Stomach (tissue), 9 donors: ENCODE measurements around the gene ZNF385C. TPM values are rescaled to one million over a fixed set of nuclear protein-coding genes. Genes with fewer than 3 reads are reported as not detected.

ENCODE experiments used
- DNase-seq, 2 donors: peaks; one replicate each; pipeline versions ENCODE4 v3.0.0 to v3.0.0-alpha.2; 2013 to 2019
- H3K27ac ChIP-seq, 5 donors: fragments of 200-600 bp in 4 of 5; sonication (generic) in 4 of 5; one replicate each; pipeline ENCODE4 v1.5.1; 2013 to 2019; ENCODE audit warnings: mild to moderate bottlenecking in 1 of 5, moderate library complexity in 1 of 5
- H3K27me3 ChIP-seq, 3 donors: fragments of 200-600 bp; sonication (generic); one replicate each; pipeline ENCODE4 v1.5.1; 2017 to 2019; ENCODE audit warnings: mixed run types in 1 of 3
- H3K36me3 ChIP-seq, 4 donors: fragments of 200-600 bp; sonication (generic); 1 replicate in 3 of 4; 2 replicates in 1 of 4; pipeline ENCODE4 v1.5.1; 2016 to 2019
- H3K4me1 ChIP-seq, 4 donors: fragments of 200-600 bp; sonication (generic); one replicate each; pipeline ENCODE4 v1.5.1; 2016 to 2019
- H3K4me3 ChIP-seq, 4 donors: fragments of 200-600 bp; sonication (generic) in 3 of 4; one replicate each; pipeline ENCODE4 v1.5.1; 2016 to 2019; ENCODE audit warnings: mild to moderate bottlenecking in 1 of 4
- H3K9me3 ChIP-seq, 4 donors: fragments of 200-600 bp; sonication (generic); one replicate each; pipeline ENCODE4 v1.5.1; 2016 to 2019
- CTCF ChIP-seq, 7 experiments: fragments of 450-650 bp in 4 of 7; fragments of 200-600 bp in 3 of 7; sonication (generic) in 3 of 7; IDR thresholded peaks; one replicate each; pipeline ENCODE4 v1.5.1; 2016 to 2019; ENCODE audit warnings: antibody characterized with exemption in 7 of 7, control low read depth in 2 of 7, mild to moderate bottlenecking in 1 of 7
- EP300 ChIP-seq: sonication (generic); formaldehyde crosslinking; IDR thresholded peaks from one replicate; pipeline ENCODE4 v1.6.1; 2017; ENCODE audit warnings: antibody characterized with exemption
- POLR2A ChIP-seq, 4 donors: fragments of 450-650 bp; IDR thresholded peaks; one replicate each; pipeline ENCODE4 v1.6.1; 2016; ENCODE audit warnings: antibody characterized with exemption in 4 of 4, control low read depth in 2 of 4, mild to moderate bottlenecking in 1 of 4, moderate library complexity in 1 of 4
- POLR2AphosphoS5 ChIP-seq, 3 donors: sonication (generic); formaldehyde crosslinking; IDR thresholded peaks; one replicate each; pipeline ENCODE4 v1.6.1; 2016; ENCODE audit warnings: antibody characterized with exemption in 3 of 3
- WGBS, 5 donors: extraction: QIAGEN DNeasy Blood & Tissue Kit in 3 of 5; methylation state at CpG; one replicate each; pipeline versions ENCODE4 v1.1.5 to v1.1.7; 2013 to 2018; 5-methylcytosine and 5-hydroxymethylcytosine counted together
- intact Hi-C: fragments of 100-400 bp; cut with DNase I; formaldehyde crosslinking; loops from one replicate; pipeline ENCODE4 v1.15.1; 2023; ENCODE audit warnings: low total_unique reads
- polyA plus RNA-seq, 3 donors: library from polyadenylated mRNA; stranded (reverse); fragments of 200-250 nt; gene quantifications; one replicate each; pipeline ENCODE4 v1.2.3, GENCODE V29; 2013
- total RNA-seq, 5 donors: library from RNA; depleted of rRNA; stranded (reverse); fragments of >200 nt; gene quantifications; one replicate each; pipeline versions ENCODE4 v1.1.0 to v1.2.3, GENCODE V29; 2014 to 2016
- donor health status: healthy with polysubstance abuse.
- donor health status: Bipolar disorder and iron deficiency.
- donor health status: healthy.

The ZNF385C gene
- total and polyA plus RNA-seq, 8 donors: 0.31 to 1.4 (median 0.70) TPM; not detected in 4

- Histone ChIP-seq H3K27ac (no peak overlapping the region), H3K9me3 (no peaks in the 10 kb centered on the region), H3K4me3 (no peak overlapping the region), H3K4me1 (no peaks in the 10 kb centered on the region), H3K27me3 (peaks cover 0 to 24% (median 0%) of the 10 kb centered on the region in 3 donors), H3K36me3 (no peaks in the 10 kb centered on the region)
- intact Hi-C loops: no loop called here
- no peak for DNase-seq
- 53 to 75% (median 69%) methylated on average over 8 to 9 of the region's 9 CpGs for WGBS, 5 donors
- no peak for TF ChIP-seq CTCF (IDR thresholded peaks at IDR 0.05)
- no peak for TF ChIP-seq POLR2AphosphoS5 (IDR thresholded peaks at IDR 0.05)
- no peak for TF ChIP-seq POLR2A (IDR thresholded peaks at IDR 0.05)
- no peak for TF ChIP-seq EP300
Observed at GRCh38 chr17:42081516-42082129, 16.6 kb downstream of the ZNF385C start.

- 52 to 81% (median 67%) methylated on average over 2 of the region's 2 CpGs for WGBS, 5 donors
- Histone ChIP-seq H3K9me3 (no peaks in the 10 kb centered on the region), H3K36me3 (no peaks in the 10 kb centered on the region), H3K27ac (no peak overlapping the region), H3K27me3 (peaks cover 0 to 8% (median 0%) of the 10 kb centered on the region in 3 donors), H3K4me1 (no peaks in the 10 kb centered on the region), H3K4me3 (no peak overlapping the region)
- intact Hi-C loops: no loop called here
- DNase-seq: no peak
- TF ChIP-seq EP300 (no peak), POLR2AphosphoS5 (IDR thresholded peaks at IDR 0.05) (no peak), POLR2A (IDR thresholded peaks at IDR 0.05) (no peak), CTCF (IDR thresholded peaks at IDR 0.05) (no peak)
Observed at GRCh38 chr17:42079541-42079940, 18.7 kb downstream of the ZNF385C start.

- Histone ChIP-seq H3K36me3 (no peaks in the 10 kb centered on the region), H3K4me1 (no peaks in the 10 kb centered on the region), H3K27me3 (peaks cover 0 to 13% (median 1%) of the 10 kb centered on the region in 3 donors), H3K4me3 (no peak overlapping the region), H3K9me3 (no peaks in the 10 kb centered on the region), H3K27ac (no peak overlapping the region)
- DNase-seq: no peak
- intact Hi-C loops: no loop called here
- no peak for TF ChIP-seq EP300
- TF ChIP-seq CTCF (IDR thresholded peaks at IDR 0.05): no peak
- no peak for TF ChIP-seq POLR2AphosphoS5 (IDR thresholded peaks at IDR 0.05)
- no peak for TF ChIP-seq POLR2A (IDR thresholded peaks at IDR 0.05)
- WGBS, 5 donors: 50 to 61% (median 56%) methylated on average over 8 of the region's 8 CpGs
Observed at GRCh38 chr17:42078396-42079043, 19.8 kb downstream of the ZNF385C start.

GRCh38 chr17:42077755-42078154 lies 20.5 kb downstream of the ZNF385C start:
- Histone ChIP-seq H3K27ac (no peak overlapping the region), H3K36me3 (no peaks in the 10 kb centered on the region), H3K4me3 (no peak overlapping the region), H3K27me3 (peaks cover 0 to 21% (median 6%) of the 10 kb centered on the region in 3 donors), H3K9me3 (no peaks in the 10 kb centered on the region), H3K4me1 (peaks cover 0 to 2% (median 1%) of the 10 kb centered on the region in 4 donors)
- no peak for TF ChIP-seq EP300
- TF ChIP-seq CTCF (IDR thresholded peaks at IDR 0.05): no peak
- TF ChIP-seq POLR2A (IDR thresholded peaks at IDR 0.05): no peak
- no peak for TF ChIP-seq POLR2AphosphoS5 (IDR thresholded peaks at IDR 0.05)
- no peak for DNase-seq
- intact Hi-C loops: no loop called here
- WGBS, 5 donors: 81 to 100% (median 91%) methylated on average over 3 to 5 of the region's 5 CpGs
